Testis (tissue), 2 donors: ENCODE results near the gene ITGB4.

ENCODE experiments used
- POLR2A ChIP-seq: fragments of 450-650 bp; IDR thresholded peaks from one replicate; pipeline ENCODE4 v1.6.1; 2017; ENCODE audit warnings: antibody characterized with exemption, mild to moderate bottlenecking, moderate library complexity
- TF ChIP-seq, protein P1 (sequence below), 3 experiments: fragments of 450-650 bp in 2 of 3; fragments of 200-600 bp in 1 of 3; sonication (generic) in 1 of 3; IDR thresholded peaks; one replicate each; pipeline ENCODE4 v1.5.1; 2016 to 2019; ENCODE audit warnings: antibody characterized with exemption in 3 of 3, mild to moderate bottlenecking in 2 of 3, moderate library complexity in 1 of 3

DNA sequence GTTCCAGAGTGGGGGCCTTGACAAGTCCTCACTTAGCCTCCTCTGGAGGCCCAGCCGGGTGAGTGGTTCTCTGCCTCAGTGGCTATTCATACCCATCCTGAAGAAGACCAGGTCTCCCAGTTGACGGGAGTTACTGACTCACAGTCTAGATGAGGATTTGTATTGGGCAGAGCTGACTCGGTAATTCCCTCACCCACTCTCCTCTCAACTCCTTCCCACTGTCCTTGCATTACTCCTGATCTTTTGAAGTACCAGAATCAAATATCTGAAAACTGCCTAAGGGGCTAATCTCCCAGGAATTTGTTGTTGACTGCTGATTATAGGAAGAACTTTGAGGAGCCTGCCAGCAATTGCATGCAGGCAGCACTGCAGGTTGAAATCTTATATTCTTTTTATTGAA is 40.0 kb upstream of the ITGB4 start:
- TF ChIP-seq POLR2A, result no peak
- TF ChIP-seq, protein P1, sequence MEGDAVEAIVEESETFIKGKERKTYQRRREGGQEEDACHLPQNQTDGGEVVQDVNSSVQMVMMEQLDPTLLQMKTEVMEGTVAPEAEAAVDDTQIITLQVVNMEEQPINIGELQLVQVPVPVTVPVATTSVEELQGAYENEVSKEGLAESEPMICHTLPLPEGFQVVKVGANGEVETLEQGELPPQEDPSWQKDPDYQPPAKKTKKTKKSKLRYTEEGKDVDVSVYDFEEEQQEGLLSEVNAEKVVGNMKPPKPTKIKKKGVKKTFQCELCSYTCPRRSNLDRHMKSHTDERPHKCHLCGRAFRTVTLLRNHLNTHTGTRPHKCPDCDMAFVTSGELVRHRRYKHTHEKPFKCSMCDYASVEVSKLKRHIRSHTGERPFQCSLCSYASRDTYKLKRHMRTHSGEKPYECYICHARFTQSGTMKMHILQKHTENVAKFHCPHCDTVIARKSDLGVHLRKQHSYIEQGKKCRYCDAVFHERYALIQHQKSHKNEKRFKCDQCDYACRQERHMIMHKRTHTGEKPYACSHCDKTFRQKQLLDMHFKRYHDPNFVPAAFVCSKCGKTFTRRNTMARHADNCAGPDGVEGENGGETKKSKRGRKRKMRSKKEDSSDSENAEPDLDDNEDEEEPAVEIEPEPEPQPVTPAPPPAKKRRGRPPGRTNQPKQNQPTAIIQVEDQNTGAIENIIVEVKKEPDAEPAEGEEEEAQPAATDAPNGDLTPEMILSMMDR (IDR thresholded peaks at IDR 0.05), result no peak
